Measurements from ENCODE around the gene HDHD2.
"Not testable (repeated sequence)": the region's sequence is repeated elsewhere in the genome, so short reads cannot be mapped to it uniquely, and the experiment has no call there.

HDHD2 gene

GRCh38 chr18:47160256-47160655 lies 10.0 kb upstream of the HDHD2 start:
- Histone ChIP-seq H2AK5ac (ENCODE audit: low read length, severe bottlenecking) (no peak overlapping the region), H3K36me3 (ENCODE audit: control insufficient read depth in 1 of 2, insufficient read depth in 2 of 2, low read depth in 1 of 2, low read length in 2 of 2) (peaks cover 0 to 14% of the 10 kb centered on the region in 2 experiments), H2AFZ (ENCODE audit: low read depth, low read length) (no peak overlapping the region), H3K18ac (ENCODE audit: low read depth in 1 of 2, low read length in 2 of 2) (no peak overlapping the region), H3K79me1 (replicated peaks; ENCODE audit: low read length, poor library complexity, severe bottlenecking) (peaks cover 16% of the 10 kb centered on the region), H3K9ac (ENCODE audit: low read length) (no peak overlapping the region), H3K23ac (ENCODE audit: low read length in 2 of 2) (no peak overlapping the region), H3K27me3 (ENCODE audit: control insufficient read depth in 1 of 2, insufficient read depth in 1 of 2, low read length in 2 of 2) (no peaks in the 10 kb centered on the region), H2BK12ac (ENCODE audit: low read length in 2 of 2) (no peak overlapping the region), H2BK15ac (ENCODE audit: low read depth, poor library complexity, severe bottlenecking) (no peak overlapping the region), H3K27ac (ENCODE audit: low read length, poor library complexity, severe bottlenecking) (no peak overlapping the region), H3K4me1 (ENCODE audit: control insufficient read depth, insufficient read depth, low read depth, low read length) (peaks cover 4% of the 10 kb centered on the region), H3K4me2 (ENCODE audit: low read length, poor library complexity, severe bottlenecking) (no peak overlapping the region), H4K91ac (ENCODE audit: low read length) (no peak overlapping the region), H3K9me3 (ENCODE audit: control insufficient read depth, low read length) (no peaks in the 10 kb centered on the region), H2BK120ac (ENCODE audit: low read depth, low read length) (no peak overlapping the region), H4K8ac (ENCODE audit: low read length) (no peak overlapping the region), H3K4me3 (ENCODE audit: insufficient read depth in 1 of 2, low read depth in 1 of 2, low read length in 2 of 2) (no peak overlapping the region), H2BK5ac (ENCODE audit: low read depth, low read length, poor library complexity, severe bottlenecking) (no peak overlapping the region), H3K4ac (ENCODE audit: low read depth in 1 of 2, low read length in 2 of 2) (no peak overlapping the region), H3K14ac (ENCODE audit: low read length in 2 of 2) (no peak overlapping the region)
- 94% methylated on average over 5 of the region's 5 CpGs for WGBS
- DNase-seq = no peak

- H4K8ac ChIP-seq (ENCODE audit: low read length); H4K91ac ChIP-seq (ENCODE audit: low read length); H2AK5ac ChIP-seq (ENCODE audit: low read length, severe bottlenecking); H3K9ac ChIP-seq (ENCODE audit: low read length); H3K14ac ChIP-seq (ENCODE audit: low read length in 2 of 2); H2BK5ac ChIP-seq (ENCODE audit: low read depth, low read length, poor library complexity, severe bottlenecking); H2BK12ac ChIP-seq (ENCODE audit: low read length in 2 of 2); H3K18ac ChIP-seq (ENCODE audit: low read depth in 1 of 2, low read length in 2 of 2); H3K4me1 ChIP-seq (ENCODE audit: control insufficient read depth, insufficient read depth, low read depth, low read length); H3K4me2 ChIP-seq (ENCODE audit: low read length, poor library complexity, severe bottlenecking); H3K27ac ChIP-seq (ENCODE audit: low read length, poor library complexity, severe bottlenecking); H3K4me3 ChIP-seq (ENCODE audit: insufficient read depth in 1 of 2, low read depth in 1 of 2, low read length in 2 of 2); H2AFZ ChIP-seq (ENCODE audit: low read depth, low read length); H2BK15ac ChIP-seq (ENCODE audit: low read depth, poor library complexity, severe bottlenecking); H3K23ac ChIP-seq (ENCODE audit: low read length in 2 of 2); H3K4ac ChIP-seq (ENCODE audit: low read depth in 1 of 2, low read length in 2 of 2); H3K9me3 ChIP-seq (ENCODE audit: control insufficient read depth, low read length); H2BK120ac ChIP-seq (ENCODE audit: low read depth, low read length); H3K27me3 ChIP-seq (ENCODE audit: control insufficient read depth in 1 of 2, insufficient read depth in 1 of 2, low read length in 2 of 2): not testable (repeated sequence)
- H3K79me1 ChIP-seq (replicated peaks; ENCODE audit: low read length, poor library complexity, severe bottlenecking) = peaks cover 12% of the 10 kb centered on the region
- DNase-seq = peak; percentile 45
- peaks cover 0 to 33% of the 10 kb centered on the region in 2 experiments for H3K36me3 ChIP-seq (ENCODE audit: control insufficient read depth in 1 of 2, insufficient read depth in 2 of 2, low read depth in 1 of 2, low read length in 2 of 2)
- WGBS = 77% methylated on average over 16 of the region's 16 CpGs
Observed at GRCh38 chr18:47158404-47158803, 8.1 kb upstream of the HDHD2 start.

DNA sequence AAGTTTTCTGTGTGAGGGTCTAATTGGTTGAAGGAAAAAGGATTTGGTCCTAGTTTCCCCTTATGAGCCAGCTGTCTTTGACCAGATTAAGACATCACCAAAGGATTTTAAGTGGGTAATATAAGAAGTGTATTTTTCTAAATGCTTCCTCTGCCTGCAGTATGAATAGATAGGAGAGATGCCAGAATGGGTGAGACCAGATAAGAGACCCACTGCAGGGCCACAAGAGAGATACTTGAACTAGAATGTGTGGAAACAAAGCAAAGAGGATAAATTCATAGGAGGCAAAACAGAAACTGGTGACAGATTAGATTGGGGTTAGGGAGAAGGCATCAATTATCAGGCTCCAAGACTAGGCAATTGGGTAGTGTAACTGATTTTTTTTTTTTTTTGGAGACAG lies 1.1 kb upstream of the HDHD2 start:
- Histone ChIP-seq H3K4me1 (ENCODE audit: control insufficient read depth, insufficient read depth, low read depth, low read length) (peaks cover 5% of the 10 kb centered on the region), H2BK15ac (ENCODE audit: low read depth, poor library complexity, severe bottlenecking) (no peak overlapping the region), H3K27me3 (ENCODE audit: control insufficient read depth in 1 of 2, insufficient read depth in 1 of 2, low read length in 2 of 2) (no peaks in the 10 kb centered on the region), H2BK12ac (ENCODE audit: low read length in 2 of 2) (no peak overlapping the region), H2AFZ (ENCODE audit: low read depth, low read length) (no peak overlapping the region), H3K23ac (ENCODE audit: low read length in 2 of 2) (no peak overlapping the region), H4K8ac (ENCODE audit: low read length) (no peak overlapping the region), H3K79me1 (replicated peaks; ENCODE audit: low read length, poor library complexity, severe bottlenecking) (peaks cover 9% of the 10 kb centered on the region), H3K9ac (ENCODE audit: low read length) (peak overlapping the region; percentile 96), H3K14ac (ENCODE audit: low read length in 2 of 2) (no peak overlapping the region), H2BK120ac (ENCODE audit: low read depth, low read length) (no peak overlapping the region), H2BK5ac (ENCODE audit: low read depth, low read length, poor library complexity, severe bottlenecking) (no peak overlapping the region), H2AK5ac (ENCODE audit: low read length, severe bottlenecking) (no peak overlapping the region), H3K18ac (ENCODE audit: low read depth in 1 of 2, low read length in 2 of 2) (no peak overlapping the region), H3K4me2 (ENCODE audit: low read length, poor library complexity, severe bottlenecking) (no peak overlapping the region), H3K27ac (ENCODE audit: low read length, poor library complexity, severe bottlenecking) (no peak overlapping the region), H3K9me3 (ENCODE audit: control insufficient read depth, low read length) (no peaks in the 10 kb centered on the region), H4K91ac (ENCODE audit: low read length) (no peak overlapping the region), H3K4ac (ENCODE audit: low read depth in 1 of 2, low read length in 2 of 2) (no peak overlapping the region), H3K4me3 (ENCODE audit: insufficient read depth in 1 of 2, low read depth in 1 of 2, low read length in 2 of 2) (peak overlapping the region in 1 of 2 experiments; percentile 89), H3K36me3 (ENCODE audit: control insufficient read depth in 1 of 2, insufficient read depth in 2 of 2, low read depth in 1 of 2, low read length in 2 of 2) (peaks cover 0 to 35% of the 10 kb centered on the region in 2 experiments)
- no peak for DNase-seq

- no peaks in the 10 kb centered on the region for H3K27me3 ChIP-seq (ENCODE audit: control insufficient read depth in 1 of 2, insufficient read depth in 1 of 2, low read length in 2 of 2)
- peak overlapping the region; percentile 64 to 89 for H3K4me3 ChIP-seq (ENCODE audit: insufficient read depth in 1 of 2, low read depth in 1 of 2, low read length in 2 of 2)
- peak overlapping the region; percentile 92 for H2BK15ac ChIP-seq (ENCODE audit: low read depth, poor library complexity, severe bottlenecking)
- no peaks in the 10 kb centered on the region for H3K9me3 ChIP-seq (ENCODE audit: control insufficient read depth, low read length)
- no peak for DNase-seq
- H3K23ac ChIP-seq (ENCODE audit: low read length in 2 of 2) = no peak overlapping the region
- H2BK5ac ChIP-seq (ENCODE audit: low read depth, low read length, poor library complexity, severe bottlenecking) = peak overlapping the region; percentile 46
- H2BK12ac ChIP-seq (ENCODE audit: low read length in 2 of 2) = no peak overlapping the region
- H3K4me2 ChIP-seq (ENCODE audit: low read length, poor library complexity, severe bottlenecking) = peak overlapping the region; percentile 92
- peak overlapping the region; percentile 96 for H3K9ac ChIP-seq (ENCODE audit: low read length)
- no peak overlapping the region for H2BK120ac ChIP-seq (ENCODE audit: low read depth, low read length)
- peaks cover 0 to 34% of the 10 kb centered on the region in 2 experiments for H3K36me3 ChIP-seq (ENCODE audit: control insufficient read depth in 1 of 2, insufficient read depth in 2 of 2, low read depth in 1 of 2, low read length in 2 of 2)
- peak overlapping the region in 1 of 2 experiments; percentile 82 for H3K4ac ChIP-seq (ENCODE audit: low read depth in 1 of 2, low read length in 2 of 2)
- peak overlapping the region in 1 of 2 experiments; percentile 5 for H3K14ac ChIP-seq (ENCODE audit: low read length in 2 of 2)
- peak overlapping the region; percentile 97 for H4K91ac ChIP-seq (ENCODE audit: low read length)
- peaks cover 9% of the 10 kb centered on the region for H3K79me1 ChIP-seq (replicated peaks; ENCODE audit: low read length, poor library complexity, severe bottlenecking)
- H3K4me1 ChIP-seq (ENCODE audit: control insufficient read depth, insufficient read depth, low read depth, low read length) = peaks cover 5% of the 10 kb centered on the region
- H4K8ac ChIP-seq (ENCODE audit: low read length) = peak overlapping the region; percentile 96
- 22% methylated on average over 11 of the region's 13 CpGs for WGBS
- H2AK5ac ChIP-seq (ENCODE audit: low read length, severe bottlenecking) = no peak overlapping the region
- H3K27ac ChIP-seq (ENCODE audit: low read length, poor library complexity, severe bottlenecking) = peak overlapping the region; percentile 82
- H3K18ac ChIP-seq (ENCODE audit: low read depth in 1 of 2, low read length in 2 of 2) = peak overlapping the region in 1 of 2 experiments; percentile 97
- no peak overlapping the region for H2AFZ ChIP-seq (ENCODE audit: low read depth, low read length)
Observed at GRCh38 chr18:47150824-47151366, 595 bp upstream of the HDHD2 start.

All from mesenchymal stem cell (in vitro differentiated cells and primary cell).